ENCODE measurements around the gene WDR82. TPM values are rescaled to one million over a fixed set of nuclear protein-coding genes. Genes with fewer than 3 reads are reported as not detected.
A peak's percentile ranks its signal among the peaks of the same experiment; 100 is the strongest.

The WDR82 gene
- total and polyA plus RNA-seq, 2 experiments from 2014 or later: 24.8 to 52.1 TPM

- no peak overlapping the region for H3K4me2 ChIP-seq
- H3K27me3 ChIP-seq: no peaks in the 10 kb centered on the region
- no peak overlapping the region for H3K27ac ChIP-seq
- no peak overlapping the region for H3K4me3 ChIP-seq
- H3K4me1 ChIP-seq (ENCODE audit: insufficient read depth): peaks cover under 1% of the 10 kb centered on the region
- no peaks in the 10 kb centered on the region for H3K9me2 ChIP-seq (replicated peaks; ENCODE audit: insufficient read depth)
- H3K9me3 ChIP-seq (ENCODE audit: low read depth): no peaks in the 10 kb centered on the region
- H2AFZ ChIP-seq: no peak overlapping the region
- peaks cover 24% of the 10 kb centered on the region for H4K20me1 ChIP-seq (ENCODE audit: insufficient read depth, poor library complexity, severe bottlenecking)
- H3K79me2 ChIP-seq: peaks cover 56% of the 10 kb centered on the region
- TF ChIP-seq EZH2phosphoT487 (IDR thresholded peaks at IDR 0.05; ENCODE audit: low read depth, severe bottlenecking, unreplicated experiment): no peak
- no peak for TF ChIP-seq CTCF (IDR thresholded peaks at IDR 0.05; ENCODE audit: poor library complexity)
- TF ChIP-seq EZH2 (IDR thresholded peaks at IDR 0.05; ENCODE audit: borderline replicate concordance): no peak
- DNase-seq (ENCODE audit: low spot score): no peak
- WGBS (ENCODE audit: low lambda C conversion rate, missing lambda C conversion rate): 87% methylated on average over 1 of the region's 1 CpG
- no peaks in the 10 kb centered on the region for H3K36me3 ChIP-seq (replicated peaks; ENCODE audit: insufficient read depth, low read depth)
Measured at GRCh38 chr3:52259035-52259434, 19.4 kb downstream of the WDR82 start.

- Histone ChIP-seq H3K27me3 (no peaks in the 10 kb centered on the region), H3K79me2 (peaks cover 45% of the 10 kb centered on the region), H2AFZ (no peak overlapping the region), H3K9me2 (replicated peaks; ENCODE audit: insufficient read depth) (no peaks in the 10 kb centered on the region), H3K27ac (peak overlapping the region; percentile 32), H3K4me2 (no peak overlapping the region), H3K36me3 (replicated peaks; ENCODE audit: insufficient read depth, low read depth) (no peaks in the 10 kb centered on the region), H4K20me1 (ENCODE audit: insufficient read depth, poor library complexity, severe bottlenecking) (peaks cover 18% of the 10 kb centered on the region), H3K4me3 (no peak overlapping the region), H3K9me3 (ENCODE audit: low read depth) (no peaks in the 10 kb centered on the region), H3K4me1 (ENCODE audit: insufficient read depth) (peaks cover 6% of the 10 kb centered on the region)
- no peak for DNase-seq (ENCODE audit: low spot score)
- TF ChIP-seq CTCF (IDR thresholded peaks at IDR 0.05; ENCODE audit: poor library complexity) (no peak), EZH2 (IDR thresholded peaks at IDR 0.05; ENCODE audit: borderline replicate concordance) (no peak), EZH2phosphoT487 (IDR thresholded peaks at IDR 0.05; ENCODE audit: low read depth, severe bottlenecking, unreplicated experiment) (no peak)
- WGBS (ENCODE audit: low lambda C conversion rate, missing lambda C conversion rate): 52% methylated on average over 4 of the region's 4 CpGs
Measured at GRCh38 chr3:52257911-52258310, 20.5 kb downstream of the WDR82 start.

GRCh38 chr3:52256622-52257021 lies 21.8 kb downstream of the WDR82 start:
- no peak overlapping the region for H3K27ac ChIP-seq
- no peak overlapping the region for H3K4me2 ChIP-seq
- DNase-seq (ENCODE audit: low spot score): no peak
- no peaks in the 10 kb centered on the region for H3K9me2 ChIP-seq (replicated peaks; ENCODE audit: insufficient read depth)
- H3K9me3 ChIP-seq (ENCODE audit: low read depth): no peaks in the 10 kb centered on the region
- TF ChIP-seq EZH2 (IDR thresholded peaks at IDR 0.05; ENCODE audit: borderline replicate concordance) (no peak), EZH2phosphoT487 (IDR thresholded peaks at IDR 0.05; ENCODE audit: low read depth, severe bottlenecking, unreplicated experiment) (no peak)
- no peaks in the 10 kb centered on the region for H3K27me3 ChIP-seq
- H3K4me3 ChIP-seq: no peak overlapping the region
- peaks cover 6% of the 10 kb centered on the region for H3K4me1 ChIP-seq (ENCODE audit: insufficient read depth)
- H2AFZ ChIP-seq: no peak overlapping the region
- 81% methylated on average over 4 of the region's 4 CpGs for WGBS (ENCODE audit: low lambda C conversion rate, missing lambda C conversion rate)
- H3K36me3 ChIP-seq (replicated peaks; ENCODE audit: insufficient read depth, low read depth): no peaks in the 10 kb centered on the region
- peaks cover 15% of the 10 kb centered on the region for H4K20me1 ChIP-seq (ENCODE audit: insufficient read depth, poor library complexity, severe bottlenecking)
- peaks cover 32% of the 10 kb centered on the region for H3K79me2 ChIP-seq

- H3K4me3 ChIP-seq: no peak overlapping the region
- H3K79me2 ChIP-seq: peaks cover 28% of the 10 kb centered on the region
- WGBS (ENCODE audit: low lambda C conversion rate, missing lambda C conversion rate): 98% methylated on average over 3 of the region's 3 CpGs
- no peaks in the 10 kb centered on the region for H3K9me2 ChIP-seq (replicated peaks; ENCODE audit: insufficient read depth)
- H3K27me3 ChIP-seq: no peaks in the 10 kb centered on the region
- no peaks in the 10 kb centered on the region for H3K9me3 ChIP-seq (ENCODE audit: low read depth)
- peaks cover 12% of the 10 kb centered on the region for H4K20me1 ChIP-seq (ENCODE audit: insufficient read depth, poor library complexity, severe bottlenecking)
- no peaks in the 10 kb centered on the region for H3K36me3 ChIP-seq (replicated peaks; ENCODE audit: insufficient read depth, low read depth)
- no peak for TF ChIP-seq EZH2phosphoT487 (IDR thresholded peaks at IDR 0.05; ENCODE audit: low read depth, severe bottlenecking, unreplicated experiment)
- TF ChIP-seq EZH2 (IDR thresholded peaks at IDR 0.05; ENCODE audit: borderline replicate concordance): no peak
- no peak for TF ChIP-seq CTCF (IDR thresholded peaks at IDR 0.05; ENCODE audit: poor library complexity)
- no peak overlapping the region for H3K4me2 ChIP-seq
- H3K4me1 ChIP-seq (ENCODE audit: insufficient read depth): peaks cover 6% of the 10 kb centered on the region
- DNase-seq (ENCODE audit: low spot score): no peak
- H2AFZ ChIP-seq: no peak overlapping the region
- no peak overlapping the region for H3K27ac ChIP-seq
Measured at GRCh38 chr3:52256159-52256558, 22.3 kb downstream of the WDR82 start.
